ENCODE measurements around the gene TIMM8A.
"Not testable (repeated sequence)": the region's sequence is repeated elsewhere in the genome, so short reads cannot be mapped to it uniquely, and the experiment has no call there.

The TIMM8A gene

GRCh38 chrX:101359966-101360365, 11.4 kb upstream of the TIMM8A start:
- no peak for DNase-seq (ENCODE audit: low read depth in 2 of 2)

GRCh38 chrX:101357166-101357795, 8.7 kb upstream of the TIMM8A start:
- no peak for DNase-seq (ENCODE audit: low read depth in 2 of 2)

DNA sequence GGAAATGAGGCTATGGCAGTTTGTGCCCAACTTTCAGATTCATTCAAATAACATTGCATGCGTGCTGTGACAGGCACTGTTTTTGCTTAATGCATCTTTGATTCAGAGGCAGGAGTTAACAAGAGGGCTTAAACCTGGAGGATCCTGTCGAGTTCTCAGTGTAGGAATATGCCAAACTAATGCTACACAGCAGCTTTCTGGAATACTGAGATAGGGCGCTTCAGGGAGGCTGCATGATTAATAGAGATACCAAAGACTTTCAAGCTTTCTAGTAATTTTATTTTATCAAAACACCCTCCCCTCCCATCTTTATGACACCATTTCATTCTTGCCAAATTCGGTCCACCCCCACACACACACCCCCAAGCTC, 636 bp upstream of the TIMM8A start:
- no peak for DNase-seq (ENCODE audit: low read depth in 2 of 2)

DNA sequence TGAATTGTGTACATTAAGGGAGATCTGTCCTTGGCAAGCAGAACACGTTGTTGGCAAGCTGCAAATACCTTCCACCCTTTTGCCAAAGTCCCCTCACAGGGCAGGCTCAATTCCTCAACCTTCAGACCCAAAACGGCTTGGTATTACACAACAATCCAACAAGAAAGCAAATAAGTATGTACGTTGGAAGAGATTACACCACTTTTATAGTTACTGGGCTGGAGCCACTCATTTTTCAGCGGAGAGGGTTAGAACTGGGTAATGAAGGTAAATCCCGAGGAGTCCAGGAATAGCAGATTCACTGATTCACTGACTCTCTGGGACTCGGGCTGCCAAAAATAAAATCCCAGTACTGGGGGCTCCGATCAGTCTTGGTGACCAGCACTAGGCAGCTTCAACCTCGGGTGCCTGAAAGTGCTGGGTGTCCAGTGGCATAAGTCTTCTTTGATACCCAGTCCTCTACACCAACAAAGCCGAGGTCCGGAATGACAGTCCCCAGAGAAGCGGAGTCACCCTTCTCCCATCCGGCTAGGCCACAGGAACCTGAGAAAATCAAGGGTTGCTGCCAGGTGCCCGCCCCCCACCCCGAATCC, 587 bp downstream of the TIMM8A start:
- no peak for DNase-seq (ENCODE audit: low read depth in 2 of 2)

GRCh38 chrX:101337776-101338271, 10.7 kb downstream of the TIMM8A start:
- DNase-seq (ENCODE audit: low read depth in 2 of 2), result no peak

GRCh38 chrX:101334310-101334709, 14.2 kb downstream of the TIMM8A start:
- DNase-seq (ENCODE audit: low read depth in 2 of 2), result not testable (repeated sequence)

DNA sequence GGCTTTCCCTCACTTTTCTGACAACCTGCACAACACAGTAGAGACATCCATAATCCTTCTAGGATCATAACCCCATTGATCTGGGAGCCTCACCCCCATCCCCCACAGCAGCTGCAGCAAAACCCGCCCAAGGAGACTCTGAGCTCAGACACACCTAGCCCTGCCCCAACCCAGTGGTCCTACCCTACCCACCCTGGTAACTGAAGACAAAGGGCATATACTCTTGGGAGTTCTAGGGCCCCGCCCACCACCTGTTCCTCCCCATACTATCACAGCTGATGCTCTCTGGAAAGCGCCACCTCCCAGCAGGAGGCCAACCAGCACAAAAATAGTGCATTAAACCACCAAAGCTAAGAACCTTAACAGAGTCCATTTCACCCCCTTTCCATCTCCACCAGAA, 21.9 kb downstream of the TIMM8A start:
- not testable (repeated sequence) for DNase-seq (ENCODE audit: low read depth in 2 of 2)

GRCh38 chrX:101303790-101304189, 44.8 kb downstream of the TIMM8A start:
- no peak for DNase-seq (ENCODE audit: low read depth in 2 of 2)

Measured in stimulated activated CD4-positive, alpha-beta T cell treated with anti-CD3 and anti-CD28 coated beads, Interleukin-4, amount 100 ng/mL, for 48 hours (primary cell).